ENCODE measurements around the gene CD40. TPM values are rescaled to one million over a fixed set of nuclear protein-coding genes. Genes with fewer than 3 reads are reported as not detected.

Gene CD40
- total RNA-seq, 3 donors from 2014 or later = 11.7 to 21.6 (median 17.0) TPM

- TF ChIP-seq POLR2A (IDR thresholded peaks at IDR 0.05) (no peak), CTCF (IDR thresholded peaks at IDR 0.05) (peak in 2 of 3 donors; percentile 22 to 33)
Observed at GRCh38 chr20:46174469-46175126, 56.5 kb downstream of the CD40 start.

GRCh38 chr20:46175127-46175494 is 57.0 kb downstream of the CD40 start:
- Histone ChIP-seq H3K4me3 (peak overlapping the region in 1 of 3 donors; percentile 60), H3K27me3 (peaks cover 13 to 61% of the 10 kb centered on the region in 2 donors), H3K4me1 (no peaks in the 10 kb centered on the region), H3K36me3 (no peaks in the 10 kb centered on the region), H3K9me3 (no peaks in the 10 kb centered on the region), H3K27ac (no peak overlapping the region)
- intact Hi-C loops (cut with DNase I; ENCODE audit: low total_unique reads) = no loop called here
- DNase-seq (ENCODE audit: low spot score in 2 of 2) = no peak
- TF ChIP-seq POLR2A (IDR thresholded peaks at IDR 0.05) (no peak), POLR2AphosphoS5 (IDR thresholded peaks at IDR 0.05) (no peak), CTCF (IDR thresholded peaks at IDR 0.05) (no peak)

More at GRCh38 chr20:46174469-46175126, 56.5 kb downstream of the CD40 start:
- DNase-seq (ENCODE audit: low spot score in 2 of 2) = peak; percentile 27 to 62
- peak overlapping the region in 2 of 3 donors; percentile 22 to 60 for H3K4me3 ChIP-seq
- H3K4me1 ChIP-seq = no peaks in the 10 kb centered on the region
- no peaks in the 10 kb centered on the region for H3K9me3 ChIP-seq
- no peak overlapping the region for H3K27ac ChIP-seq
- intact Hi-C loops (cut with DNase I; ENCODE audit: low total_unique reads) = no loop called here
- H3K27me3 ChIP-seq = peaks cover 13 to 59% of the 10 kb centered on the region in 2 donors
- H3K36me3 ChIP-seq = no peaks in the 10 kb centered on the region

- DNase-seq (ENCODE audit: low spot score in 2 of 2) = no peak
- TF ChIP-seq CTCF (IDR thresholded peaks at IDR 0.05) = no peak
- no peak for TF ChIP-seq POLR2A (IDR thresholded peaks at IDR 0.05)
- no peak for TF ChIP-seq POLR2AphosphoS5 (IDR thresholded peaks at IDR 0.05)
- no peaks in the 10 kb centered on the region for H3K4me1 ChIP-seq
- H3K36me3 ChIP-seq = no peaks in the 10 kb centered on the region
- H3K4me3 ChIP-seq = no peak overlapping the region
- intact Hi-C loops (cut with DNase I; ENCODE audit: low total_unique reads) = no loop called here
- peaks cover 13 to 45% of the 10 kb centered on the region in 2 donors for H3K27me3 ChIP-seq
- H3K27ac ChIP-seq = no peak overlapping the region
- H3K9me3 ChIP-seq = no peaks in the 10 kb centered on the region
Observed at GRCh38 chr20:46176739-46177378, 58.7 kb downstream of the CD40 start.

- TF ChIP-seq POLR2AphosphoS5 (IDR thresholded peaks at IDR 0.05) = no peak
- no peak for TF ChIP-seq CTCF (IDR thresholded peaks at IDR 0.05)
- TF ChIP-seq POLR2A (IDR thresholded peaks at IDR 0.05) = no peak
Observed at GRCh38 chr20:46177768-46178167, 59.7 kb downstream of the CD40 start.

GRCh38 chr20:46178891-46179290 is 60.8 kb downstream of the CD40 start:
- Histone ChIP-seq H3K27ac (no peak overlapping the region), H3K4me1 (no peaks in the 10 kb centered on the region), H3K9me3 (no peaks in the 10 kb centered on the region), H3K36me3 (no peaks in the 10 kb centered on the region), H3K27me3 (peaks cover 9 to 33% of the 10 kb centered on the region in 2 donors), H3K4me3 (no peak overlapping the region)
- intact Hi-C loops (cut with DNase I; ENCODE audit: low total_unique reads) = no loop called here
- DNase-seq (ENCODE audit: low spot score in 2 of 2) = no peak
- TF ChIP-seq CTCF (IDR thresholded peaks at IDR 0.05) (no peak), POLR2AphosphoS5 (IDR thresholded peaks at IDR 0.05) (no peak), POLR2A (IDR thresholded peaks at IDR 0.05) (no peak)

More at GRCh38 chr20:46177768-46178167, 59.7 kb downstream of the CD40 start:
- no peak overlapping the region for H3K27ac ChIP-seq
- H3K9me3 ChIP-seq = no peaks in the 10 kb centered on the region
- DNase-seq (ENCODE audit: low spot score in 2 of 2) = no peak
- intact Hi-C loops (cut with DNase I; ENCODE audit: low total_unique reads) = no loop called here
- peaks cover 13 to 43% of the 10 kb centered on the region in 2 donors for H3K27me3 ChIP-seq
- H3K36me3 ChIP-seq = no peaks in the 10 kb centered on the region
- H3K4me1 ChIP-seq = no peaks in the 10 kb centered on the region
- no peak overlapping the region for H3K4me3 ChIP-seq

Measured in breast epithelium (tissue), 4 donors.